Bronchial epithelial cell (primary cell): Measurements from ENCODE around the gene GRIA2. TPM values are rescaled to one million over a fixed set of nuclear protein-coding genes. Genes with fewer than 3 reads are reported as not detected.
"Not testable (repeated sequence)": the region's sequence is repeated elsewhere in the genome, so short reads cannot be mapped to it uniquely, and the experiment has no call there.

Experiments
- DNase-seq: peaks from one replicate; pipeline ENCODE4 v3.0.0-alpha.2; 2010; ENCODE audit warnings: low read depth
- FAIRE-seq: peaks from 2 replicates; lab custom pipeline; 2011; peaks lifted over from hg19 to GRCh38; lab: Jason Lieb, UNC
- H3K27me3 ChIP-seq: 2 replicates; pipeline ENCODE4 v1.5.1; 2011; ENCODE audit warnings: low read length; ENCODE audit not compliant: control insufficient read depth, insufficient read depth
- H3K36me3 ChIP-seq: 2 replicates; pipeline ENCODE4 v1.5.1; 2011; ENCODE audit warnings: low read length; ENCODE audit not compliant: control insufficient read depth, insufficient read depth
- H3K4me3 ChIP-seq: 2 replicates; pipeline ENCODE4 v1.5.1; 2011; ENCODE audit warnings: mild to moderate bottlenecking, low read depth, low read length, control low read depth
- total RNA-seq: library from RNA; depleted of rRNA; stranded (reverse); fragments of >200 nt; gene quantifications from 2 replicates; pipeline ENCODE4 v1.2.1, GENCODE V29; 2014
- TF ChIP-seq, protein P1 (sequence below): IDR thresholded peaks from 2 replicates; pipeline ENCODE4 v1.5.1; 2011; ENCODE audit warnings: mild to moderate bottlenecking, moderate library complexity, low read length, control low read depth, inconsistent platforms; ENCODE audit not compliant: insufficient read depth, severe bottlenecking

The GRIA2 gene
- total RNA-seq: not detected in 2 replicates

DNA sequence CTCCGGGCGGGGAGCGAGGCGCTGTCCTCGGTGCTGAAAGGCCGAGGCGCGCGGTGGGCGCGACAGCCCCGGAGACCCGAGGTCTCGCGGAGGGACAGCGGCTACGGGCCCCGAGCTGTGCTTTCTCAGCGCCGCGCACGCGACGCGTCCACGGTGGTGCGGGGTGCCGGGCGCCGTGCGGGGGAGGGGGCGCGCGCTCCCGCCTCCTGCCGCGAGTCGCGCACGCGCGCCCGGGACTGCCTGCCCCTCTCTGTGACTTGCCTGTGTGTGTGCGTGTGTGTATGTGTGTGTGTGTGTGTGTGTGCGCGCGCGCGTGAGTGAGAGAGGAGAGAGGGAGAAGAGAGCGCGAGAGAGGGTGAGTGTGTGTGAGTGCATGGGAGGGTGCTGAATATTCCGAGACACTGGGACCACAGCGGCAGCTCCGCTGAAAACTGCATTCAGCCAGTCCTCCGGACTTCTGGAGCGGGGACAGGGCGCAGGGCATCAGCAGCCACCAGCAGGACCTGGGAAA is at the start of gene GRIA2:
Gene GRIA2, plus strand, starts transcription at position 358 of the 511 bp plus-strand sequence. CDS start 315 bp downstream, outside the sequence.
- TF ChIP-seq, protein P1, sequence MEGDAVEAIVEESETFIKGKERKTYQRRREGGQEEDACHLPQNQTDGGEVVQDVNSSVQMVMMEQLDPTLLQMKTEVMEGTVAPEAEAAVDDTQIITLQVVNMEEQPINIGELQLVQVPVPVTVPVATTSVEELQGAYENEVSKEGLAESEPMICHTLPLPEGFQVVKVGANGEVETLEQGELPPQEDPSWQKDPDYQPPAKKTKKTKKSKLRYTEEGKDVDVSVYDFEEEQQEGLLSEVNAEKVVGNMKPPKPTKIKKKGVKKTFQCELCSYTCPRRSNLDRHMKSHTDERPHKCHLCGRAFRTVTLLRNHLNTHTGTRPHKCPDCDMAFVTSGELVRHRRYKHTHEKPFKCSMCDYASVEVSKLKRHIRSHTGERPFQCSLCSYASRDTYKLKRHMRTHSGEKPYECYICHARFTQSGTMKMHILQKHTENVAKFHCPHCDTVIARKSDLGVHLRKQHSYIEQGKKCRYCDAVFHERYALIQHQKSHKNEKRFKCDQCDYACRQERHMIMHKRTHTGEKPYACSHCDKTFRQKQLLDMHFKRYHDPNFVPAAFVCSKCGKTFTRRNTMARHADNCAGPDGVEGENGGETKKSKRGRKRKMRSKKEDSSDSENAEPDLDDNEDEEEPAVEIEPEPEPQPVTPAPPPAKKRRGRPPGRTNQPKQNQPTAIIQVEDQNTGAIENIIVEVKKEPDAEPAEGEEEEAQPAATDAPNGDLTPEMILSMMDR: no peak
- Histone ChIP-seq H3K36me3 (no peaks in the 10 kb centered on the region), H3K4me3 (no peak within 1 kb of the TSS), H3K27me3 (peaks cover 25% of the 10 kb centered on the region)
- FAIRE-seq (no peak), DNase-seq (no peak)

DNA sequence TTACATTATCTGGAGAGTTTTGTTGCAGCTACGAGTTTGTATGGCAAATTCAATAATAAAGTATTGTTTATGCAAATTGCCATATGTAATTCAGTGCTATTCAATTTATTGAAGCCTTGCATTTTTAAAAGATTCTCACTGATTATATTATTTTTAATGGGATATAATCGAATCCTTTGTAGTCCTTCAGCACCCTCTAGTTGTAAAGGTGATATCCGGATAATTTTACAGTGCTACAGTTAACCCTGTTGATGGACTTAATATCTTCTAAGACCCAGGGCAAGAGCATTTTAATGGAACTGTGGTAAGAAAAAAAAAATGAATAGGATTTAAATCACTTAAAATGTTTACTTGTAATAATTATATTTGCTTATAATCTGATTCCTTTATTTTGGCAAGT is 48.5 kb upstream of the GRIA2 start:
- Histone ChIP-seq H3K4me3 (no peak overlapping the region), H3K36me3 (no peaks in the 10 kb centered on the region), H3K27me3 (no peaks in the 10 kb centered on the region)
- DNase-seq: peak; percentile 18
- TF ChIP-seq, protein P1: no peak
- no peak for FAIRE-seq

DNA sequence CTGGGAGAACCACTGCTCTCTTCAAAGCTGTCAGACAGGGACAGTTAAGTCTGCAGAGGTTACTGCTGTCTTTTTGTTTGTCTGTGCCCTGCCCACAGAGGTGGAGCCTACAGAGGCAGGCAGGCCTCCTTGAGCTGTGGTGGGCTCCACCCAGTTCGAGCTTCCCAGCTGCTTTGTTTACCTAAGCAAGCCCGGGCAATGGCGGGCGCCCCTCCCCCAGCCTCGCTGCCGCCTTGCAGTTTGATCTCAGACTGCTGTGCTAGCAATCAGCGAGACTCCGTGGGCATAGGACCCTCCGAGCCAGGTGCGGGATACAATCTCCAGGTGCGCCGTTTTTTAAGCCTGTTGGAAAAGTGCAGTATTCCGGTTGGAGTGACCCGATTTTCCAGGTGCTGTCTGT is 40.3 kb upstream of the GRIA2 start:
- not testable (repeated sequence) for DNase-seq, H3K27me3 ChIP-seq, FAIRE-seq, H3K4me3 ChIP-seq, H3K36me3 ChIP-seq

DNA sequence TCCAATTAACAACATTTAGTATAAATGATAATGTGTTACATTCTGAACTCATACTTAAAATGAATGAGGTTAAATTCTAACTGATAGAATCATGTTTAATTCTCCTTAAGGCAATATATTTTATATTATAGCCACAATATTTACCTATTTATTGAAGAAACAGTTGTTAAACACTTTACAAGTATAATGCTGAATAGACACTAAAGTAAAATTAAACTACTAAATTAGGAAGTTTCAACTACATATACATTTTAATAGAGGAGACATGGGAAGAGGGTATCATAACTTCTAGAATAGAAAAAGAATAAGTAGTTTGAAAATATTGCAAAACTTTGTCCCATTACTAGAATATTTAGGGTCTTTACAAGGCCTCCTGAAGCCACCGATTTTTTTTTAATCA is 36.2 kb upstream of the GRIA2 start:
- H3K36me3 ChIP-seq: no peaks in the 10 kb centered on the region
- no peaks in the 10 kb centered on the region for H3K27me3 ChIP-seq
- no peak for FAIRE-seq
- TF ChIP-seq, protein P1: no peak
- DNase-seq: no peak
- H3K4me3 ChIP-seq: no peak overlapping the region

DNA sequence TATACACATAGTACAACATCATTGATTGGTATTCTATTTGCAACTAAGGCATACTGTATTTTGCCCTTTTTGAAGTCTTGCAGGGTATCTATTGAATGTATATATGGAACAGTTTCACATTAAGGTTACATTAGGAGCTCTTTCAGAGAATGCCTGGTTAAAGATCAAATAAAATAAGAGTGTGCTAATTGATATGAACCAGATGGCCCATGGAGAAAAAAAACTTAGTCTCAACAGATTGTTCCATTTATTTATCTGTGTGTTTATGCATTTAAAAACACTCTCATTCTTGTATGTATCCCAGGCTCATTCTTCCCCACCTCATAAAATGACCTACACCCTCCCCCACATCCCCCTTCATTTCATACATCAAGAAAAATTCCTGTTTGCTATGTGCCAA is 35.2 kb upstream of the GRIA2 start:
- H3K36me3 ChIP-seq: no peaks in the 10 kb centered on the region

DNA sequence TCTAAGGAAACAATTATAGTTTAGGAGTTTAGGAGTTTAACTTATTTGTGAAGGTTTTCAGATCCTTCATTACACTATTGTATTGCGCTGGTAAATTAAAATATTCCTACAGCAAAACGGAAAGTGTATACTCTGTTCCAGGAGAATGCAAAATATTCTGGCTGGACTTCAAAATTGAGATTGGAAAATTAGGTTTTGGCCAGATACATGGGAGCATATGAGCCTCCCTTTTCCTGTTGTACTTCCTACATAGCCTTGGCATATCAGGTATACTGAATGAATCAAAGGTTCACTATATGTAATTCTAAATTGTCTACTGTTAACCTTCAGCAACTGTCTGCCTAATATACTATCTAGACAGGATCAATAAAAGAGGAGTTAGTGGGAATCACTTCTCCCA is 25.2 kb upstream of the GRIA2 start:
- DNase-seq: no peak
- H3K4me3 ChIP-seq: no peak overlapping the region
- no peaks in the 10 kb centered on the region for H3K36me3 ChIP-seq
- TF ChIP-seq, protein P1: no peak
- FAIRE-seq: no peak
- H3K27me3 ChIP-seq: no peaks in the 10 kb centered on the region

More for the DNA sequence above, 35.2 kb upstream of the GRIA2 start:
- DNase-seq (no peak), FAIRE-seq (no peak)
- H3K27me3 ChIP-seq: no peaks in the 10 kb centered on the region
- H3K4me3 ChIP-seq: no peak overlapping the region
- TF ChIP-seq, protein P1: no peak
